ENCODE data around the gene FRAT2.
"Not testable (repeated sequence)": the region's sequence is repeated elsewhere in the genome, so short reads cannot be mapped to it uniquely, and the experiment has no call there.

FRAT2 gene

GRCh38 chr10:97356318-97356914, 21.9 kb upstream of the FRAT2 start:
- no peak for DNase-seq

GRCh38 chr10:97355571-97355975, 21.0 kb upstream of the FRAT2 start:
- DNase-seq, result no peak

GRCh38 chr10:97353945-97354344, 19.4 kb upstream of the FRAT2 start:
- no peak for DNase-seq

- DNase-seq, result no peak
Observed at GRCh38 chr10:97349752-97350513, 15.4 kb upstream of the FRAT2 start.

- DNase-seq, result no peak
Observed at GRCh38 chr10:97347317-97347716, 12.8 kb upstream of the FRAT2 start.

GRCh38 chr10:97343664-97344063, 9.1 kb upstream of the FRAT2 start:
- not testable (repeated sequence) for DNase-seq

GRCh38 chr10:97341416-97341815, 6.9 kb upstream of the FRAT2 start:
- no peak for DNase-seq

GRCh38 chr10:97338041-97338440, 3.5 kb upstream of the FRAT2 start:
- no peak for DNase-seq

GRCh38 chr10:97336942-97337831, 2.7 kb upstream of the FRAT2 start:
- DNase-seq, result no peak

GRCh38 chr10:97336446-97336845, 1.9 kb upstream of the FRAT2 start:
- no peak for DNase-seq

GRCh38 chr10:97336006-97336405, 1.5 kb upstream of the FRAT2 start:
- no peak for DNase-seq

GRCh38 chr10:97335188-97335619, 675 bp upstream of the FRAT2 start:
- DNase-seq, result no peak

- no peak for DNase-seq
Observed at GRCh38 chr10:97333601-97334369, 744 bp downstream of the FRAT2 start.

- no peak for DNase-seq
Observed at GRCh38 chr10:97333351-97333600, 1.3 kb downstream of the FRAT2 start.

GRCh38 chr10:97332591-97333350, 1.8 kb downstream of the FRAT2 start:
- no peak for DNase-seq

GRCh38 chr10:97331153-97331703, 3.3 kb downstream of the FRAT2 start:
- no peak for DNase-seq

GRCh38 chr10:97329766-97330165, 4.8 kb downstream of the FRAT2 start:
- DNase-seq, result no peak

- DNase-seq, result no peak
Observed at GRCh38 chr10:97328646-97329453, 5.7 kb downstream of the FRAT2 start.

GRCh38 chr10:97327348-97328294, 6.9 kb downstream of the FRAT2 start:
- DNase-seq, result no peak

GRCh38 chr10:97325754-97326153, 8.8 kb downstream of the FRAT2 start:
- no peak for DNase-seq
